Effector memory CD8-positive, alpha-beta T cell (primary cell): ENCODE results near the gene HELZ.

ENCODE experiments used
- ATAC-seq: fragments of 150-1000 bp; cut with Tn5 transposase; replicated peaks from 2 replicates; pipeline ENCODE4 v1.10.0; 2021; ENCODE audit warnings: mild to moderate bottlenecking, moderate library complexity
- DNase-seq, 3 experiments: peaks; one replicate each; pipeline ENCODE4 v3.0.0; 2021
- H3K27ac Mint-ChIP-seq, 2 donors: one replicate each; pipeline ENCODE4 v1.8.0; 2022; ENCODE audit warnings: mild to moderate bottlenecking in 2 of 2, mixed read lengths in 2 of 2, moderate library complexity in 2 of 2
- H3K27me3 Mint-ChIP-seq, 2 donors: one replicate each; pipeline ENCODE4 v1.8.0; 2022; ENCODE audit warnings: mixed read lengths in 2 of 2
- H3K36me3 Mint-ChIP-seq: one replicate; pipeline ENCODE4 v1.8.0; 2022; ENCODE audit warnings: mild to moderate bottlenecking, moderate library complexity, mixed read lengths; ENCODE audit not compliant: insufficient read depth
- H3K4me1 Mint-ChIP-seq, 2 donors: one replicate each; pipeline ENCODE4 v1.8.0; 2022; ENCODE audit warnings: low read depth in 2 of 2, mixed read lengths in 2 of 2
- H3K4me3 Mint-ChIP-seq, 2 donors: one replicate each; pipeline ENCODE4 v1.8.0; 2022; ENCODE audit warnings: mild to moderate bottlenecking in 2 of 2, mixed read lengths in 2 of 2, moderate library complexity in 2 of 2
- H3K9me3 Mint-ChIP-seq, 2 donors: one replicate each; pipeline ENCODE4 v1.8.0; 2022; ENCODE audit warnings: mixed read lengths in 2 of 2

HELZ gene

DNA sequence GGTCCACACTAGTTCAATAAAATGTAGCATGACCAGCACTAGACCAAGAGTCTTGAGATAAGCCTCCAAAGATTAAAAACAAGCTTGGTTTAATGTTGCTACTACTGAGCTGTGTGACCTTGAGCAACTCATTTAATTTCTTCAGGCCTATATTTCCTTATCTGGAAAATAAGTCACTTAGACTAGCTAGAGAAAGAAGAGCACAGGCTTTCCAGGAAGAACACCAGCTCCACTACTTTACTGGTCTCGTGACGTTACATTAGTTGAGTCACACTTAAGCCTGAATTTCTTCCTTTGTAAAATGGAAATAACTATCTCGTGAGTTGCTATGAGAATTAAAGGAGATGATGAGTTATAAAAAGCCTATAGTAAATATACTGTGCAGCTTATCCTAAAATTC is 5.4 kb downstream of the HELZ start:
- peaks cover 47 to 59% of the 10 kb centered on the region in 2 donors for H3K4me1 Mint-ChIP-seq
- H3K4me3 Mint-ChIP-seq: peak overlapping the region in 1 of 2 donors; percentile 54
- H3K9me3 Mint-ChIP-seq: no peaks in the 10 kb centered on the region
- peak overlapping the region in 1 of 2 donors; percentile 65 for H3K27ac Mint-ChIP-seq
- peaks cover 72% of the 10 kb centered on the region for H3K36me3 Mint-ChIP-seq
- DNase-seq: no peak
- no peak for ATAC-seq
- no peaks in the 10 kb centered on the region for H3K27me3 Mint-ChIP-seq

DNA sequence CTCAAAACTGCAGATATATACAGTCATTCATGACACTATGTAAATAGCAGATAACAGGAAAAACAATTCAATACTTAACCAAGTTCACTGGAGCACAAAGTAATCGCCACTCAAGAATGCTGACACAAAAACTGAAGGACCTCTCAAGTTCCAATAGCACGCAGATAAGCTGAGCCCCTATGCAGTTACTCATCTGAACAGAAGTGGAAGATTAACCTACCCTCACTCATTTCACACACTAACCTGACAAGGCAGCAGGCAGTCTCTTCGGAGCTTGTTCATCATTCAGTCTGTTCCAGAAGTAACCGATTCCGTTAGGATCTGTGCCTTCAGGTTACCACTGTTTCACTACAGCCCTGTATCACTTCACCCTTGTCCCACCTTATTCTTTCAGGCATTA is 6.0 kb downstream of the HELZ start:
- no peak for DNase-seq
- H3K4me3 Mint-ChIP-seq: no peak overlapping the region
- H3K4me1 Mint-ChIP-seq: peaks cover 45 to 60% of the 10 kb centered on the region in 2 donors
- no peaks in the 10 kb centered on the region for H3K9me3 Mint-ChIP-seq
- no peak overlapping the region for H3K27ac Mint-ChIP-seq
- peaks cover 73% of the 10 kb centered on the region for H3K36me3 Mint-ChIP-seq
- H3K27me3 Mint-ChIP-seq: no peaks in the 10 kb centered on the region
- no peak for ATAC-seq

DNA sequence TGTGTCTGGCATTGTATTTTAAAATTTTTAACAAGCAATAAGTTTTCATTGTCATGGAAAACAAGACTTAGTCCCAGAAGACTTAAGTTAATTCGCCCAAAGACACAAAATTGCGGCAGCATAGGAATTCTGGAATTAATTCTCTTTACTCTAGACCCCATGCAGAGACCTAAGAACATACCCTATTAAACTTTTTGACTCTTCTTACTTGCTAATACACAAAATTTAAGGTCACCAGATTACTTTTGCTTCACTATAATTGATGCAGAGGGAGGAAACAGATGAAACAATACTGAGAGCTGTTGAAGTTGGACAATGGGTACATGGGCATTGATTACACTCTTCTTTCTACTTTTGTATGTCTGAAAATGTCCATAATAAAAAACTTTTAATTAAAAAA is 12.6 kb downstream of the HELZ start:
- H3K9me3 Mint-ChIP-seq: no peaks in the 10 kb centered on the region
- peaks cover 73% of the 10 kb centered on the region for H3K36me3 Mint-ChIP-seq
- H3K4me3 Mint-ChIP-seq: no peak overlapping the region
- ATAC-seq (no peak), DNase-seq (no peak)
- H3K27ac Mint-ChIP-seq: no peak overlapping the region
- H3K27me3 Mint-ChIP-seq: no peaks in the 10 kb centered on the region
- peaks cover 30 to 52% of the 10 kb centered on the region in 2 donors for H3K4me1 Mint-ChIP-seq

DNA sequence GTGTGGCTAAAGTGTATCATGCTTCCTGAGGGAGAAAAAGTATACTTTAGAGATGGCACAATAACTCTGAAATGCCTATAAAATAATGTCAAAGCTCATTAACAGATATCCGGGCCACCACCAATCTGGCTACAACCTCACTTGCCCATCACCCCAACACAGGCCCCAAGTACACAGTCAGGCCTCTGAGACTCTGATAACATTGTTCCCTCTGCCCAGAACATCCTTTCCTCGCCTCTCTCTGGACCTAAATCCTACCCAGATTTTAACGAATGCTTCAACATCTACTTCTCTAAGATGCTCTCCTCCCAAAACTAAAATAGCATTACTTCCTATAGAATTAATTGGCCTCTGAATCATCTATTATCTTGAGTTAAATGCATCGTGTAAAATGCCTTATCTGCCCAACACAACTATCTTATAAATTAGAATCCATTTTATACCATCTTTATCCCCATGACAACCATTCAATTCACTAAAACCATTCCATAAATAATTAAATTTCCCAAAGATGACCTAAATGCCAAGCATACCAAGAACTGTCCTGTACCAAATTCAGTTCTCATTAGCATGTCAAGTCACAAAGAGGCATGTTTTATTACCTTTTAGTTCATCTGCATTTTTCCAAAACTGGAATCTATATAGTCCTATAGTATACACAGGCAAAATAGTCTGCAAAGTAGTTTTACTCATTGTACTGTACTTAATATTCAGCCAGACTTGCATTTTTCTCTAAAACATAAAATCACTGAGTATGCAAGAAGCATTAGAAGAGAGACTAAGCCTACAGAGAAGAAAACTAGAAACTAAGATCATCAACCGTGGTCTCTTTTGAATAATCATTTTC is 15.7 kb downstream of the HELZ start:
- Mint-ChIP-seq H3K4me3 (no peak overlapping the region), H3K36me3 (peaks cover 59% of the 10 kb centered on the region), H3K9me3 (no peaks in the 10 kb centered on the region), H3K27me3 (no peaks in the 10 kb centered on the region), H3K4me1 (peaks cover 28 to 55% of the 10 kb centered on the region in 2 donors), H3K27ac (peak overlapping the region; percentile 8 to 66)
- ATAC-seq (no peak), DNase-seq (no peak)

DNA sequence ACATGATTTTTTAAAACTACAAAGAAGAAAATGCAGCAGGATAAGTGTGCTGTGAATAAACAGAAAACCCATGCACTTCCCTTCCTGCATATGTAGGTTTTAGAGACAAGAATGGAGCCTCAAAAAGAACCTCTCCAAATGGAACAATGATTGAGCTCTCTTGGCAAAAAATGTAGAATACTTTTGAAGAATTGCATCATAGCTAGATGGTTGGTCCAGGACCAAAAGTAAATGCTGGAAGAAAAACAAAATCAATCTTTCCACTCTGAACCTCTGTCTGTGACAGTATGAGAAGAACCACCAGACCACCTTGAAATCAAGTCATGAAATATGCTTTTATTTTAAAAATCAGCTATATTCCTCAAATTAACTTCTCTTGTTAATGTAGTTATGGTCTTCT is 17.5 kb downstream of the HELZ start:
- Mint-ChIP-seq H3K36me3 (peaks cover 52% of the 10 kb centered on the region), H3K4me3 (no peak overlapping the region), H3K27ac (peak overlapping the region; percentile 44 to 77), H3K9me3 (no peaks in the 10 kb centered on the region), H3K4me1 (peaks cover 39 to 55% of the 10 kb centered on the region in 2 donors), H3K27me3 (no peaks in the 10 kb centered on the region)
- ATAC-seq (no peak), DNase-seq (no peak)

DNA sequence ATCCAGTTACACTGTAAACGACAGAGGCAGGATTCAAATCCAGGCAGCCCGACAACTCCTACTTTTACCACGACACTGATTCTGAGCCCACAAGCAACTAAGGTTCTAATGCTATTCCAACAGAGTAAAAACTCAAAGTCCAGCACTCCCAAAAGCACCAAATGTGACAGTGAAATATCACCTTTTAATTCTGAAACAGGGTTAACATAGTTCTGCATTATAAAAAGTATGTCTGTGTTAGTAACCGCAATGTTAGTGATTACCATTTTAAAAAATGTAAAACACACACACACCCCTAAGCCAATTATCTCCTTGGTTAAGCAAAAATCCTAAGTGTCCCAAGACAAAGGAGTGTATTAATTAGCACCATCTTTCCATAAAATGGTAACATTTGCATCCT is 19.7 kb downstream of the HELZ start:
- no peaks in the 10 kb centered on the region for H3K9me3 Mint-ChIP-seq
- DNase-seq: no peak
- no peaks in the 10 kb centered on the region for H3K27me3 Mint-ChIP-seq
- H3K27ac Mint-ChIP-seq: peak overlapping the region in 1 of 2 donors; percentile 8
- ATAC-seq: no peak
- H3K4me1 Mint-ChIP-seq: peaks cover 44 to 56% of the 10 kb centered on the region in 2 donors
- no peak overlapping the region for H3K4me3 Mint-ChIP-seq
- H3K36me3 Mint-ChIP-seq: peaks cover 37% of the 10 kb centered on the region

DNA sequence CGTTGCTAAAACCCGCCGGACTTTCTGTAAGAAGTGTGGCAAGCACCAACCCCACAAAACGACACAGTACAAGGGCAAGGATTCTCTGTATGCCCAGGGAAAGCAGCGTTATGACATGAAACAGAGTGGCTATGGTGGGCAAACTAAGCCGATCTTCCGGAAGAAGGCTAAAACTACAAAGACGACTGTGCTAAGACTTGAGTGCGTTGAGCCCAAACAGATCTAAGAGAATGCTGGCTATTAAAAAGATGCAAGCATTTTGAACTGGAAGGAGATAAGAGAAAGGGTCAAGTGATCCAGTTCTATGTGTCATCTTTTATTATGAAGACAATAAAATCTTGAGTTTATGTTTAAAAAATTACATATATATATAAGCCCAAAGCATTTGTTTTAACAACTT is 20.3 kb downstream of the HELZ start:
- Mint-ChIP-seq H3K4me3 (no peak overlapping the region), H3K27ac (peak overlapping the region in 1 of 2 donors; percentile 65), H3K4me1 (peaks cover 49 to 60% of the 10 kb centered on the region in 2 donors), H3K36me3 (peaks cover 34% of the 10 kb centered on the region), H3K27me3 (no peaks in the 10 kb centered on the region), H3K9me3 (no peaks in the 10 kb centered on the region)
- no peak for DNase-seq
- ATAC-seq: no peak

DNA sequence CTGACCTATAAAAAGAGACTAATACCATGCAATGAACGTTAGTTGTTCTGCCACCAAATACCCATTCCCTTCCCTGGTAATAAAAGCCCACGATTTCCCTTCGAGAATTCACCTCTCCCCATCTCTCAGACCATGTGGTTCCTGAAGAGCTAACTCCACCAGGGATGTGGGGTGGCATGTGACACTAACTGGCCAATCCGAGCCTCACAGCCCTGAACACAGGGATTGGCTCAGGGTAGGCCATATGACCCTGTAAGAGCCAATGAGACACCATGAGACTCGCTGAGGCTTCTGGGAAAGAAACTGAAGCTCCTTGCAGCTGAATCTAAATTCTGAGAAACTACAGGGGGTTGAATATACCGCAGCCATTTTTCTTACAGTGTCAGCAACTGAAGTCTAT is 21.1 kb downstream of the HELZ start:
- Mint-ChIP-seq H3K4me1 (peaks cover 48 to 60% of the 10 kb centered on the region in 2 donors), H3K4me3 (peak overlapping the region in 1 of 2 donors; percentile 22), H3K36me3 (peaks cover 30% of the 10 kb centered on the region), H3K9me3 (no peaks in the 10 kb centered on the region), H3K27me3 (no peaks in the 10 kb centered on the region), H3K27ac (peak overlapping the region; percentile 12 to 77)
- no peak for DNase-seq
- peak; percentile 55 for ATAC-seq

DNA sequence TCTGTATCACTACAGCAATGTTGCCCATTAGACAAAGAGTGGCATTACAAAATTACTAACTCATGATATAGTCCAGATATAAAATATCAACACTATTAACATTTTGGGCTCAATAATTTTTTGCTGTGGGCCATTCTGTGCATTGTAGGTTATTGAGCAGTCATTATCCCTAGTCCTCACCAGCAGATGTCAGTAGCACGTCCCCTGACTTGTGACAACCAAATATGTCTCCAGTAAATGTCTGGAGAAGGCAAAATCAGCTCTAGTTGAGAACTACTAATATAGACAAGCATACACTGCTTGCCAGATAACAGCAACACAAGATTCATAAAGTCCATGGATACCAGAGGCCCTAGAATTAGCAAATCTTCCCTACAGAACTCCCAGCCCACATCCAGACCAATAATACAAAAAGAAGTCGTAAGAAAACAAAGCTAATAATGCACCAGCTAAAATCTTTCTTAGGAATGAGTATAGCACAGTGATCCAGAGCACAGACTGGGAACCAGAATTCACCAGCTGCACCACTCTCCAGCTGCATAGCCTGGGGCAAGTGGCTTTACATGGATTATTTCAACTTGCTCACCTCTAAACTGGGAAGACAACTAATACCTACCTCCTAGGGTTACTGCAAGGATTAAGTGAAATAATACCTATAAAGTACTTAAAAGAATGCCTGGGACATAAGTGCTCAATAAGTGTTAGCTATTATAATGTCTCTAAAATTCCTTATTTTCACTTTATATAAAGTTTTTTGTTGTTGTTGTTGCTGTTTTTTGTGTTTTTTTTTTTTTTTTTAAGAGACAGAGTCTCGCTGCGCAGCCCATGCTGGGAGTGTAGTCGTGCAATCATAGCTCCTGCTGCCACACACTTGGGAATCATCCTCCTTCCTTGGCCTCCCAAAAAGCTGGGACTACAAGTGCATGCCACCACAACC is 23.7 kb downstream of the HELZ start:
- peak overlapping the region in 1 of 2 donors; percentile 3 for H3K27ac Mint-ChIP-seq
- peaks cover 39 to 49% of the 10 kb centered on the region in 2 donors for H3K4me1 Mint-ChIP-seq
- H3K9me3 Mint-ChIP-seq: no peaks in the 10 kb centered on the region
- H3K27me3 Mint-ChIP-seq: no peaks in the 10 kb centered on the region
- ATAC-seq (peak; percentile 94), DNase-seq (peak; percentile 44 to 56 (median 52))
- no peak overlapping the region for H3K4me3 Mint-ChIP-seq
- peaks cover 22% of the 10 kb centered on the region for H3K36me3 Mint-ChIP-seq

DNA sequence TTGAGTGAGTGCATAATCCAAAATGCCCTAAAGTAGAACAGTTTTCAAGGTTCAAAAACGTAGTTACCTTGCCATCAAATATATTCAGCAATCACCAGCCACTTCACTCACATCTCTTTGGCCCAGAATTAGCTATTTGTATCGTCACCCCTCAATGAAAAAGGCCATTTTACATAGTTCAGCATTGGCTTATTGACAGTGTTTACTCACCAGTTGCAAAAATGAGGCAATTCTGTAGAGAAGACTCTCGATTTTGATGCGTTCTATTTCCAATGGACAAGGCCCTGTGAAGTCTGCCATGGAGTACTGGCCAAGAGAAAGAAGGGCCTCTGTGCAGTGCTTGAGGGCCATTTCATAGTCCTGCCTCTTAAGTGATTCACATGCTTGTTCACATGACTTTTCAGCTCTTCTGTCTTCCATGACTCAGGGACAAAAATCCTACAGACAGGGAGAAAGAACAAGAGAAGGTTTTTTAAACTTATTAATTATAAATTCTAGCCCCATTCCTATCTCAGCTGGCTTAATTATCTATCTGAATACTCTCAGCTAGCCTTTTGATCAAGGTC is 26.5 kb downstream of the HELZ start:
- no peak for DNase-seq
- ATAC-seq: no peak

DNA sequence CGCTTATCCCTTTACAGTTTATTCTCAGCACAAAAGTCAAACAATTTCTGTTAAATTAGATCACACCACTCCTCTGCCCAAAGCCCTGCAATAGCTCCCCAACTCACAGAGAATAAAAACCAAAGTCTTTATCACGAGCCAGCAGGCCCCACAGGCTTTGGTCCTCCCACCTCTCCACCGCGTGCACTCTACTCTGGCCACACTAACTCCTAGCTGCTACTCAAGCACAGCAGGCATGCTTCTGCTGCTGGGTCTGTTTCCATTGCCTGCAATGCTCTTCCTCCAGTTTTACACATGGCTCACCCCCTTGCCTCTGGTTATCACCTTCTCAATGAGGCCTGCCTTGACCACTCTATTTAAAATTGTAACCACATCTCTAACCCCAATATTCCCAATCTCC is 27.6 kb downstream of the HELZ start:
- no peak overlapping the region for H3K4me3 Mint-ChIP-seq
- no peaks in the 10 kb centered on the region for H3K9me3 Mint-ChIP-seq
- H3K27ac Mint-ChIP-seq: no peak overlapping the region
- no peak for DNase-seq
- no peaks in the 10 kb centered on the region for H3K27me3 Mint-ChIP-seq
- H3K36me3 Mint-ChIP-seq: peaks cover 14% of the 10 kb centered on the region
- no peak for ATAC-seq
- peaks cover 23 to 35% of the 10 kb centered on the region in 2 donors for H3K4me1 Mint-ChIP-seq

More for the DNA sequence above, 26.5 kb downstream of the HELZ start:
- Mint-ChIP-seq H3K36me3 (peaks cover 17% of the 10 kb centered on the region), H3K4me1 (peaks cover 28 to 37% of the 10 kb centered on the region in 2 donors), H3K27me3 (no peaks in the 10 kb centered on the region), H3K9me3 (no peaks in the 10 kb centered on the region), H3K4me3 (no peak overlapping the region), H3K27ac (no peak overlapping the region)

DNA sequence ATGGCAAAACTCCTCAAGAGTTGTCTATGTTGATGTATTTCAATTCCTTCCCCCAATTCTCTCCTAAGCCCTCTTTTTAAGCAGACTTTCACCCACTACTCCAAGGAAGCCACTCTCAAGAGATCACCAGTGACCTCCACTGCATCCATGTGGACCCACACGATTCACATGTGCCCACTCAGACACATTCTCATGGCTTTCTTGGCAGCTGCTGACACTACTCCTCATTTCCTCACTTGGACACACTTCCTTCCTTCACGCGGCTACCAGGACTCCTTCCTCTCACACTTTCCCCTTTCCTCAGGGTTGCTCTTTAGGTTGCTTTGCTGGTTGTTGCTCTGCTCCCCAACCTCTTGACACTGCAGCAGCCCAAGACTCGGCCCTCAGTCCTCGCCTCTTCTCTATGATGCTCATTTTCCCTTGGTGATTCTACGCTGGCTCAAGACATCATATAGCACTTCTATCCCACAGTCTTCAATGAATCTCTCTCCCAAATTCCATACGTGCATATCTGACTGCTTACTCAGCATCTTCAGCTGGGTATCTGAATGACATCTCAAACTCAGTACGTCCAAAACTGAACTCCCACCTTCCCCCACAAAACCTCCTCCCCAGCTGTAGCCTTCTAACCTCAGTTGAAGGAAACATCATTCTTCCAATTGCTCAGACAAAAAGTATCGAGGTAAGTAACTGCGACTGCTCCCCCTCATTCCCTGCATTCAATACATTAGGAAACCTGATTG is 28.2 kb downstream of the HELZ start:
- no peak for ATAC-seq
- Mint-ChIP-seq H3K9me3 (no peaks in the 10 kb centered on the region), H3K4me3 (no peak overlapping the region), H3K36me3 (peaks cover 15% of the 10 kb centered on the region), H3K4me1 (peaks cover 21 to 28% of the 10 kb centered on the region in 2 donors), H3K27ac (no peak overlapping the region), H3K27me3 (no peaks in the 10 kb centered on the region)
- DNase-seq: no peak

DNA sequence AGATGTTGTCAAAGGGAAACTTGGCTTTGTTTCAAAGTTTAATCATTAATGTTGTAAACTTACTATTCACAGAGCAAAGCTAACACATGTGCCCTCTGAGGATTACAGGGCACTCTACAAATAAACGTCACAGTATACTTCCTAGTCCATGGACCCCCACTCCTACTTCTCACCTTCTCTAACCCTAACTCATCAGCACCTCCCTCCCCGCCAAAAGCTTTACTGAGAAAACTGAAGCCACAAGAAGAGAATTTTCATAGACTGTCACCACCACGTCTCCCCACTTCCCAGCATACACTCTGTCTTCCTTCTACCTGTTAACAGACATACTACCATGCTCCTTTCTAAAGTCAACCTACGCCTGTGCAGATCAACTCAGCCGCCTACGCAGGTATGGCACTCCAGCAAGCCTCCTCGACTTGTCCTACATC is 29.0 kb downstream of the HELZ start:
- DNase-seq (no peak), ATAC-seq (no peak)
- H3K9me3 Mint-ChIP-seq: no peaks in the 10 kb centered on the region
- peaks cover 19% of the 10 kb centered on the region for H3K36me3 Mint-ChIP-seq
- H3K27me3 Mint-ChIP-seq: no peaks in the 10 kb centered on the region
- H3K4me1 Mint-ChIP-seq: peaks cover 18 to 23% of the 10 kb centered on the region in 2 donors
- H3K4me3 Mint-ChIP-seq: no peak overlapping the region
- no peak overlapping the region for H3K27ac Mint-ChIP-seq
